Measurements from ENCODE around the gene UQCC2.

UQCC2 gene

GRCh38 chr6:33683576-33684427, 27.7 kb downstream of the UQCC2 start:
- peak overlapping the region in 9 of 21 experiments; percentile 6 to 67 (median 31) for H3K27ac ChIP-seq

DNA sequence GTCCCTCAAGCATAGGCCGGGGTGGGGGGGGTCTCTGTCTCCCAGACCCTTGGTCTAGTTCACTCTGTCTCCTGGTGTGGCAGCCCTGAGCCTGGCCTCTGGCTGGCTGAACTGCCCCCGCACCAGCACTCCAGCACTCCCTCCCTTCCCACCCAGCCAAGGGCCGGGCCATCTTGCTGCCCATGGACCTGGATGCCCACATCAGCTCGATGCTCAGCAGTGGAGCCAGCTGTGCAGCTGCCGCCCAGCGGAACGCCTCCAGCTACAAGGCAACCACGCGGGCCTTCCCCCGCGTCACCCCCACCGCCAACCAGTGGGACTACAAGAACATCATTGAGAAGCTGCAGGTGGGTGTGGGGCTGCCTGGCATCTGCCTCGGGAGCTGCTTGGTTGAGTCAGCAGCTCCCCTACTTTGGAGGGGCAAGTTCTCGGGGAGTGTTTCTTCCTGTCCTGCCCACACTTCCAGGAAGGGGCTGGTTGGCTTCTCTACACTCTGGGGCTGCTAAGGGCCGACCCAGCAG, 28.4 kb downstream of the UQCC2 start:
- no peak overlapping the region for H3K4me3 ChIP-seq
- H3K27ac ChIP-seq: peak overlapping the region in 8 of 21 experiments; percentile 6 to 67 (median 35)

More at GRCh38 chr6:33683576-33684427, 27.7 kb downstream of the UQCC2 start:
- H3K4me3 ChIP-seq: no peak overlapping the region

DNA sequence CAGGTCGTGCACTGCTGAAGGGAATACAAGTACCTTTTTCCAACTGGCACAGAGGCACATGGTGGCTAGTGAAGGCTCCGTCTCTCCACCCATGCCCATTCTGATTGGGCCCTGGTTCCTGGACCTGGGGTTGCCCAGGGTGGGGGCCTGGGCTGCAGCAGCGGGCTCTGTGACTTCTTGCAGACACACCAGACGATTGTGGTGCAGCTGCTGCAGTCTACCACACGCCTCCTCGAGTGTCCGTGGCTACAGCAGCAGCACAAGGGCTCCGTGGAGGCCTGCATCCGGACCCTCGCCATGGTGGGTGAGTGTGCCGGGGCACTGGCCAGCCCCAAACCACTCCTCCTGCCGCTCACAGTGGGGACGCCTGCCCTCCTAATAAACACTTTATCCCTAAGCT, 29.2 kb downstream of the UQCC2 start:
- Histone ChIP-seq H3K27ac (peak overlapping the region in 2 of 21 experiments; percentile 39 to 55), H3K4me3 (no peak overlapping the region)

DNA sequence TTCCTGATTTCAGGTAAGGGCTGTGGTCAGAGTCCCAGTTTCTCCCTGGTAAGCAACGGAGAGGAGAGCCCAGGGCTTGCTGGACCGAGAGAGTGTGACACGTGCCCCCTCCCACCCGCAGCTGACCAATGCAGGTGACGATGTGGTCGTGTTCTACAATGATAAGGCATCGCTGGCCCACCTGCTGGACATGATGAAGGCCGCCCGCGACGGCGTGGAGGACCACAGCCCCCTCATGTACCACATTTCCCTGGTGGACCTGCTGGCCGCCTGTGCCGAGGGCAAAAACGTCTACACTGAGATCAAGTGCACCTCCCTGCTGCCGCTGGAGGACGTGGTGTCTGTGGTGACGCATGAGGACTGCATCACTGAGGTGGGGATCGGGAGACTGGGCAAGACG, 31.7 kb downstream of the UQCC2 start:
- H3K27ac ChIP-seq: no peak overlapping the region
- no peak overlapping the region for H3K4me3 ChIP-seq

- Histone ChIP-seq H3K4me3 (no peak overlapping the region), H3K27ac (no peak overlapping the region)
These were observed 32.5 kb downstream of the UQCC2 start for GRCh38 chr6:33678932-33679490.

GRCh38 chr6:33678233-33678931, 33.1 kb downstream of the UQCC2 start:
- Histone ChIP-seq H3K27ac (no peak overlapping the region), H3K4me3 (no peak overlapping the region)

GRCh38 chr6:33677689-33678088, 33.8 kb downstream of the UQCC2 start:
- H3K27ac ChIP-seq: no peak overlapping the region

DNA sequence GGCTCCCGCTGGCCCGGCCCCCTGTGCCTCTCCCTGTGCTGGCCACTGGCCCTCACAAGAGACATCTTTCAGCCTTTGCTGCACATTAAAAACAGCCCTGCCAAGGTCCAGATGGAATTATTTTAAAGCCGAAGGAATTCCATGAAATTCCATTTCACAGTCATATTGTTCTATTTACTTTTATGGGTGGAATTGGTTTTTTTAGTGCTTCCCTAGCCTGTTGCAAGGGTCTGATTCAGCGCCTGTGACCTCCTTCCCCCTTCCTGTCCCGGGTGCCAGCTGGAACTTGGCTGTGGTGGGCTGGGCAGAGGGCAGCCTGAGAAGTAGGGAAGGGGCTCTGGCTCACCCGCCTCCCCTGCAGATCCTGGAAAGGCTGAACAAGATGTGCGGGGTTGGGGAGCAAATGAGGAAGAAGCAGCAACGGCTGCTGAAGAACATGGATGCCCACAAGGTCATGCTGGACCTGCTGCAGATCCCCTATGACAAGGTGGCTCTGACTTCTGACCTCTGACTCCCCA, 34.3 kb downstream of the UQCC2 start:
- no peak overlapping the region for H3K4me3 ChIP-seq
- H3K27ac ChIP-seq: peak overlapping the region in 13 of 21 experiments; percentile 13 to 69 (median 50)

More at GRCh38 chr6:33677689-33678088, 33.8 kb downstream of the UQCC2 start:
- no peak overlapping the region for H3K4me3 ChIP-seq

DNA sequence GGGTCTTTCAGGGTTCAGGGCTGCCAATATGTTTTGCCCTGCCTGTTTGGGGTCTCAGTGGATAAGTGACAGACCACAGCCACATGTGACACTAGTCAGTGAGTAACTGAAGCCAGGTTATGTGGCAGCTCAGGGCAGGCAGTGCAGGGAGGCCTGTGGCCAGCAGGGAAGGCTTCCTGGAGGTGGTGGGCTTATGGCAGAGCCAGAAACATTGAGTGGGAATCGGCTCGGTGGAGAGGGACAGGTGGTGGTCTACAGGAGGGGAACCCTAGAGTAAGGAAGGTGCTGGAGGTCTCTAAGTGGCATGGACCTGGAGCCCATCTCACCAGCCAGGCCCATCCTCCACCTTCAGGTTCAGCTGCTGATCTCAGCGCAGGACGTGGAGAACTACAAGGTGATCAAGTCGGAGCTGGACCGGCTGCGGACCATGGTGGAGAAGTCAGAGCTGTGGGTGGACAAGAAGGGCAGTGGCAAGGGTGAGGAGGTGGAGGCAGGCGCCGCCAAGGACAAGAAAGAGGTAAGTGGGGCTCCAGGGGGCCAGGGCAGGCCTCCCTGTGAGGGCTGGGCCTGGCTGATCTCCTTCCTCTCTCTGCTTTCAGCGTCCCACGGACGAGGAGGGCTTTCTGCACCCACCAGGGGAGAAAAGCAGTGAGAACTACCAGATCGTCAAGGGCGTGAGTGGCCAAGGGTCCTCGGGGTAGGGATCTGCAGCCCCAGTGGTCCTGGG, 34.9 kb downstream of the UQCC2 start:
- Histone ChIP-seq H3K4me3 (no peak overlapping the region), H3K27ac (peak overlapping the region in 13 of 21 experiments; percentile 13 to 69 (median 50))

GRCh38 chr6:33675968-33676367, 35.5 kb downstream of the UQCC2 start:
- peak overlapping the region in 2 of 21 experiments; percentile 40 to 52 for H3K27ac ChIP-seq
- no peak overlapping the region for H3K4me3 ChIP-seq

- peak overlapping the region in 1 of 21 experiments; percentile 63 for H3K27ac ChIP-seq
- H3K4me3 ChIP-seq: no peak overlapping the region
These were observed 37.6 kb downstream of the UQCC2 start for GRCh38 chr6:33673851-33674250.

GRCh38 chr6:33672808-33673207, 38.7 kb downstream of the UQCC2 start:
- Histone ChIP-seq H3K27ac (peak overlapping the region in 3 of 21 experiments; percentile 21 to 63 (median 58)), H3K4me3 (no peak overlapping the region)

- Histone ChIP-seq H3K27ac (peak overlapping the region in 3 of 21 experiments; percentile 1 to 52 (median 39)), H3K4me3 (no peak overlapping the region)
These were observed 39.8 kb downstream of the UQCC2 start for GRCh38 chr6:33671744-33672072.

- Histone ChIP-seq H3K27ac (peak overlapping the region in 9 of 21 experiments; percentile 1 to 59 (median 34)), H3K4me3 (no peak overlapping the region)
These were observed 40.3 kb downstream of the UQCC2 start for GRCh38 chr6:33670971-33671743.

- peak overlapping the region in 2 of 21 experiments; percentile 11 to 57 for H3K27ac ChIP-seq
- H3K4me3 ChIP-seq: no peak overlapping the region
These were observed 41.3 kb downstream of the UQCC2 start for GRCh38 chr6:33670086-33670660.

DNA sequence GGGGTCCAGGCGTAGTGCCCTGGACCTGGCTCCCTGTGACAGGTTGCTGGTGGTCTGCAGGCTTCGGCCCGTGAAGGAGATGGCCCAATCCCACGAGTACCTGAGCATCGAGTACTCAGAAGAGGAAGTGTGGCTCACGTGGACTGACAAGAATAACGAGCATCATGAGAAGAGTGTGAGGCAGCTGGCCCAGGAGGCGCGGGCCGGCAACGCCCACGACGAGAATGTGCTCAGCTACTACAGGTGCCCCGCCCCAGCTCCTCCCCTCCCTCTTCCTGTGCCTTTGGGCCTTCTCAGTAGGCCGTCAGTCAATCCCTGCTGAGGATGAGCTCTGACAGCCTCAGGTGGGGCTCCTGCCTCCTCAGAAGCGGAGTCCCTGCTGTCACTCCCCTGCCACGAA, 42.6 kb downstream of the UQCC2 start:
- Histone ChIP-seq H3K4me3 (no peak overlapping the region), H3K27ac (peak overlapping the region in 13 of 21 experiments; percentile 13 to 74 (median 54))

GRCh38 chr6:33668328-33668727, 43.2 kb downstream of the UQCC2 start:
- peak overlapping the region in 11 of 21 experiments; percentile 0 to 74 (median 54) for H3K27ac ChIP-seq

GRCh38 chr6:33667776-33668175, 43.7 kb downstream of the UQCC2 start:
- Histone ChIP-seq H3K27ac (no peak overlapping the region), H3K4me3 (no peak overlapping the region)

More at GRCh38 chr6:33668328-33668727, 43.2 kb downstream of the UQCC2 start:
- no peak overlapping the region for H3K4me3 ChIP-seq

Measured in skin epidermis (tissue), 12 donors.